Measurements from ENCODE around the gene CHRM5.

CHRM5 gene

DNA sequence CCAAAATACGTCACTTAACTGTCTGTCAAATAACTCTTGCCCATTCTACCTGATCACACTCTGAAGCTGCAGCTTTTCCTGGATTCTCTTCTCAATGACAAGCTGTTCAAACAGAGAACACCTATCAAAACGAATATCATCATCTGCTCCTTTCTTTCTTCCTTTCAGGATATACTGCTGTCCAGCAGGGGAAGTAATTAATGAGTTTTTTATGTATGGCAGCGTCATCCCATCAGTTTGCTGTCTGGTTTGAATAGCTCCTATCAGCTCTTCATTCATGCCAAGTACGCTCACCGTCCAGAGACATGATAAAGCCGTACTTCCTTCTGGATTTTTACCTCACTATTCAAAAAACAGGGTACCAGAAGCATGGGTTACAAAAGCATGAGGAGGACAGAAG lies at the start of gene CHRM5:
Gene CHRM5, plus strand, starts transcription at position 274 of the 400 bp plus-strand sequence. CDS start 94,221 bp downstream, outside the sequence.
- DNase-seq (ENCODE audit: low read depth in 3 of 3, low spot score in 1 of 3): no peak

GRCh38 chr15:33923446-33923845 lies 44.9 kb upstream of the CHRM5 start:
- DNase-seq (ENCODE audit: low read depth in 3 of 3, low spot score in 1 of 3): no peak

GRCh38 chr15:33926260-33926659 lies 42.0 kb upstream of the CHRM5 start:
- DNase-seq (ENCODE audit: low read depth in 3 of 3, low spot score in 1 of 3): no peak

GRCh38 chr15:33932734-33933133 lies 35.6 kb upstream of the CHRM5 start:
- no peak for DNase-seq (ENCODE audit: low read depth in 3 of 3, low spot score in 1 of 3)

GRCh38 chr15:33934396-33934795 lies 33.9 kb upstream of the CHRM5 start:
- DNase-seq (ENCODE audit: low read depth in 3 of 3, low spot score in 1 of 3): no peak

GRCh38 chr15:33934921-33935320 lies 33.4 kb upstream of the CHRM5 start:
- no peak for DNase-seq (ENCODE audit: low read depth in 3 of 3, low spot score in 1 of 3)

GRCh38 chr15:33941279-33942063 lies 26.8 kb upstream of the CHRM5 start:
- DNase-seq (ENCODE audit: low read depth in 3 of 3, low spot score in 1 of 3): no peak

- DNase-seq (ENCODE audit: low read depth in 3 of 3, low spot score in 1 of 3): no peak
Measured at GRCh38 chr15:33946152-33946551, 22.1 kb upstream of the CHRM5 start.

DNA sequence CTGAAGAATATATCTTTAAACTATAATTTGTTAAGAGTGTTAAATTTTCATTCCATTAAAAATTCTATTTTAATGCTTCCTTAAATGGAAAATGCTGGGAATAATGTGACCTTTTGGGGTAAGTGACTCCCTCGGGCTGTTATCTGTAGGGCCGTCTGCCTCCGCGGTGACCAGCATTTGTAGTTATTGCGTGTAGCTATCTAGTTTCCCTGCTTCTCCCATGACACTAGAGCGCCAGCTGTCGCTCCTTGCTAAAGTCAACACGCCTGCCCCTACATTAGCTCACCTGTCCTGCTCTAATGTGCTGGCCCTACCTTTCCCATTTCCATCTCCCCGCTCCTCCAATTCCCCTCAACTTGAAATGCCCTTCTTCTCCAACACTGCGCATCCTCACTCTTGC lies 12.4 kb upstream of the CHRM5 start:
- DNase-seq (ENCODE audit: low read depth in 3 of 3, low spot score in 1 of 3): no peak

GRCh38 chr15:33956397-33956796 lies 11.9 kb upstream of the CHRM5 start:
- DNase-seq (ENCODE audit: low read depth in 3 of 3, low spot score in 1 of 3): no peak

DNA sequence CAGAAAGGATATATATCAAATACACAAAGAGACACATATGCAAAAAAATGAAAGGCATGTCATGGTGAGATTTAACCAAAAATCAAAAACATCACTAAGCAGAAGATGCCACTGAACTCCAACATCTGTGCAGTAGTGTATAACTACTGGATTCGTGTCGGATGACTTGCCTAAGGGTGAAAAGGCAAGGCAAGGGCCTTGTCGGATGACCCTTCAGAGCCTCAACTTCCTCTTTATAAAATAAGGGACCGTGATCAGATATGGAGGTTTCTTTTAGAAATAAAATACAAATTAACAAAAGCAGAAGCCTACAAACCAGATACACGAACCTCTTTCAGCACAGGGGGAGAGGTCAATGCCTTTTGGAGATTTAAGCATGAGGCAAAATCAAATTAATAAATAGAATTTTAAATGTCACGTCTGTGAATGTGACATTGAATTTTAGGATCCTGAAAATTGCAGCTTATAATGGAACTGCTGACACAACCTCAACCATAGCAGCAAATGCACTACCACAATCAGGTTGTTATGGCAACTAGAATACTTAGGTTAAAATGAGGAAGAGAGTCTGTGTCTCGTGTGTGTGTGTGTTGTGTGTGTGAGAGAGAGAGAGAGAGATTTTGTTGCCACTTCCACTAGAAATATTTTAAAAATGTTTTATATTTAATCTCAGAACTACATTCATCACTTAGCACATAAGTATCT lies 8.3 kb upstream of the CHRM5 start:
- DNase-seq (ENCODE audit: low read depth in 3 of 3, low spot score in 1 of 3): no peak

DNA sequence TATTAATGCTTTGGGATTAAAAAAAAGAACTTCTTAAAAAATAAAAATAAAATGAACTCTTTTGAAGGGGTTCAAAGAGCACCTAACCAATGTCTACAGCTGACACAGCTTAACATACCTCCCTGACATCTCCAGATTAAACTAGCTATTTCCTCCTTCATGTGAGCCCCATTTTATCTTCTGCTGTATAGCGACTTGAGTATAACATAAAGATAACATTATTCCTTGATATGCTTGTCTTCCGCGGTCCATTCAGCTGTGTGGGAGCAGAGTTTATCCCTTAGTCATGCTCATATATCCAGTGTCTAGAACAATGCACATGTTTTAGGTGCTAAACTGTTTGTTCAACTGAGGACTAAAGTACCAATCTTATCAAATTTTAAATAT lies 7.8 kb upstream of the CHRM5 start:
- no peak for DNase-seq (ENCODE audit: low read depth in 3 of 3, low spot score in 1 of 3)

DNA sequence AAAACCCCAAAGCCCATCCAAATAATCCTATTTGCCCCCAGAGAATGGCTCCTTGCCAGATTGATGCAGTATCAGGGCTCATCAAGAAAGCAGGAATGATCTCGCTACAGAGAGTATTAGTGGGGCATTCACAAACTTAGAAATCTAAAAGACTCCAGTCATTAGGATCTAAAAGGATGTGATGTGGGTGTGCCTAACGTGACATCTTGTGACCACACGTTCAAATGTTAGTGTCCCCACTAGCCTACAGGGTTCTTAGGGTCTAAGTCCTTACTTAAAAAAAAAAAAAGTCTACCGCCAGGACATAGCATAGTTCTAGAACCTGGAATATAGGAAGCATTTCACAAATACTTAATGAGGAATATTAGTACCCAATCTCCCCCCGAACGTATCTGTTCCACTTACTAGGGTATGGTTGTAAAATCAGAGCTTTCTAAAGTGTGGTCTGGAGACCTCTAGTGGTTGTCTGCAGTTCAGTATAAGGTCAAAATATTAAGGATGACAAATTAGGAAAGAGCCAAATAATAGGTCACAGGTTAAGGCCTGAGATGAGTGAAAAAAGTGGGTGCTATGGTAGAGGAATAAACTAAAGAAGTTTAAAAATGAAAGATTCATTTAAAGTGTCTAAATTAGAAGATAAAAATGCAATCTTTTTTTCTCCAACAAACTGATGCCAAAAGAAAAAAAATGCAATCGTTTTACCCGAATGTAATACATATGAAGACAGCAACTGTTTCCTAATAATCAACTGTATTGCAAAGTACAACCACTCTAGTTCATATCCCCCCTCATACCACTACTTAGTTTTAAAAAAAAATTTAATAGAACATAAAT lies 4.2 kb upstream of the CHRM5 start:
- no peak for DNase-seq (ENCODE audit: low read depth in 3 of 3, low spot score in 1 of 3)

DNA sequence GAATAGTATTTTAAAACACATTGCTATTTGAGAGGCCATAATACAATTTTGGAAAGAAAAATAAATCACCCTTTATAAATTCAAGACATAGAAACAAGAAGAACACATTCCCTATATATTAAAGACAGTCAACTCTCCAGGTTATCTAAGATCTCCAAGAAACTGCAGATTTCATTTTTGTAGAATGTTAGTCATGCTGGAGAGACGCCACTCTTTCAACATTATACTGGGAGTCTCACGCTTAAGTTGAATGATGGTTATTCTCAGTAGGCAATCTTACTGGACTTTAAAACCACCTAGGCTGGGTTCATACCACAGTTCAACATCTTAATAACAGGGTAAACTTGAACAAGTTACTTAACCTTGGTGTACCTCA lies 3.6 kb upstream of the CHRM5 start:
- DNase-seq (ENCODE audit: low read depth in 3 of 3, low spot score in 1 of 3): no peak

DNA sequence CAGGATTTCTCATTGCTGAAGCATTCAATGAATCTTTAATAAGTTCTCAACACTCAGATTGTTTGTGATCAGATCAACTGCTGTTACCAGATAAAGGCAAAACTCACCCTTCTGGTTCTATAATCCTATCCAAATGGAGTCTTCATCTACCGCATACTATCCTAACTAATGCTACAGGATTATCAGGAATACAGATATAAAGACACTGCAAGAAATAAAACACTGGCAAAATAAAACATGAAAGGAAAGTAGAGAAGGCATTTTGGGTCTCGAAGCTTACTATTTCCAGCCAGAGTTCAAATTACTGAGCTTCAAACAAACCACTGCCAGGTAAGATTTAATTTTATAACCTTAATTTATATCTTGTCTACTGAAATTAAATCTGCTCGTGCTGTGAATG lies 524 bp downstream of the CHRM5 start:
- DNase-seq (ENCODE audit: low read depth in 3 of 3, low spot score in 1 of 3): no peak

- no peak for DNase-seq (ENCODE audit: low read depth in 3 of 3, low spot score in 1 of 3)
Measured at GRCh38 chr15:33971811-33972210, 3.5 kb downstream of the CHRM5 start.

- DNase-seq (ENCODE audit: low read depth in 3 of 3, low spot score in 1 of 3): no peak
Measured at GRCh38 chr15:33975022-33975565, 6.8 kb downstream of the CHRM5 start.

GRCh38 chr15:33980159-33980558 lies 11.9 kb downstream of the CHRM5 start:
- DNase-seq (ENCODE audit: low read depth in 3 of 3, low spot score in 1 of 3): no peak

DNA sequence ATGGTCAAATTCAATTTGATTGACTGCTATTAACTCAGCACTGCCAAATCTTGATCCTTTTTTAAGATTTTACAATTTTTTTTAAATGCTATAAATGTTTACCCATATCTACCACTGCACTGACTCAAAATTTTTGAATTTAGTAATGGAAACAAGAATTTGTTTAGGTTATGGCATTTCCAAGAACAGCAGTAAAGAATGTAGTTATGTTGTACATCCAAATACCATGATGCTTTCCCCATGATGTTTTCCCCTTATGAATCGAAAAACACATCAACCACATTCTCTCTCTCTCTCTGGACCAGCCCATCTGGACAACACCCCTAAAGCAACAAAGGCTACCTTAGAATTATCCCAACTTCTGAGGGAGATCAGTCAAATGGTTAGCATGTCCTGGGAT lies 14.2 kb downstream of the CHRM5 start:
- DNase-seq (ENCODE audit: low read depth in 3 of 3, low spot score in 1 of 3): no peak

- DNase-seq (ENCODE audit: low read depth in 3 of 3, low spot score in 1 of 3): no peak
Measured at GRCh38 chr15:33985287-33985686, 17.0 kb downstream of the CHRM5 start.

GRCh38 chr15:33985751-33986150 lies 17.5 kb downstream of the CHRM5 start:
- no peak for DNase-seq (ENCODE audit: low read depth in 3 of 3, low spot score in 1 of 3)

DNA sequence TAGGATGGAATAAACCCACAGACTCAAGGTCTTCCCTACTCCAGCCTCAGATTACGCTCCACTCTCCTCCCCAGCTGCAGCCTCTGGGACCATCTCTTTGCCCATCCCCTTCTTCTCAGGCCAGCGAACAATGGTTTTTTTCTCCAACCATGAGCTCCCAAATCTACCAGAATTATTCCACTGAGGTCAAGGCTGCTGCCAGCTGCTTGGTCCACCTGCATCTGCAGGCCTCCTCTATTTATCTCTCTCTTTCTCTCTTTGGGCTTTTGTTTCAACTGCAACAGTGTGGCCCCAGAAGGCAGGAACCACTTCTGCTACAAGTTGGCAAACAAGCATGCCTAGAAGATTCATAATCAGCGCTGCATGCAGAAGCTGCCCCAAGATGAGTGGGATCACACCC lies 19.1 kb downstream of the CHRM5 start:
- DNase-seq (ENCODE audit: low read depth in 3 of 3, low spot score in 1 of 3): no peak

Data from stimulated activated CD4-positive, alpha-beta T cell treated with anti-CD3 and anti-CD28 coated beads, TNF-alpha, amount 100 ng/mL, for 1 hour (primary cell).